ENCODE data around the gene LIME1. TPM values are rescaled to one million over a fixed set of nuclear protein-coding genes. Genes with fewer than 3 reads are reported as not detected.

The LIME1 gene
- total and polyA plus RNA-seq, 4 donors: 21.2 to 69.0 (median 51.6) TPM

DNA sequence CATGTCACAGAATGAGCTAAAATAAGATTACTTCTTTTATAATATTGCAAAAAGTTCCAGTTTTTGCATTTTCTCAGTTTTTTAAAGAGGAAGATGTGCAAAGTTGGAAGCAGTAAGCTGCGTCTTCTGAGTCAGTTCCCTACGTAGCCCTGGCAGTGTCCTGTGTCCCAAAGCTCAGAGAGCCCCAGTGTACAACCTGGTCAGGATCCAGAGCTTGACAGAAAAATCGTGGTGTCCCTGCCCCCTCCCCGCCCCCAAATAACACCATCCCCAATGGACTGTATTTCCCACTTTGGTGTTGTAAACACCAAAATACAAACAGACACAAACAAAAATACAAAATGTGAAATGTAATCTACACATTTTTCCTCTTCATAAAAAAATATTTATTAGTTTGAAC is 7.7 kb downstream of the LIME1 start:
- DNase-seq (ENCODE audit: low spot score): no peak
- Histone ChIP-seq H3K27ac (ENCODE audit: low read depth in 1 of 2, low read length in 2 of 2) (no peak overlapping the region), H3K4me1 (ENCODE audit: control insufficient read depth in 4 of 4, insufficient read depth in 4 of 4, low read length in 3 of 4) (peaks cover 8 to 38% (median 33%) of the 10 kb centered on the region in 4 donors), H3K9ac (ENCODE audit: low read depth in 1 of 2, low read length in 2 of 2) (no peak overlapping the region), H3K4me3 (ENCODE audit: low read depth in 1 of 3, low read length in 3 of 3) (no peak overlapping the region), H3K36me3 (ENCODE audit: control insufficient read depth in 4 of 4, insufficient read depth in 3 of 4, low read depth in 1 of 4, low read length in 3 of 4) (no peaks in the 10 kb centered on the region), H3K9me3 (ENCODE audit: control insufficient read depth in 4 of 4, low read length in 3 of 4) (no peaks in the 10 kb centered on the region), H3K27me3 (ENCODE audit: control insufficient read depth in 4 of 4, insufficient read depth in 4 of 4, low read length in 3 of 4) (no peaks in the 10 kb centered on the region)
- TF ChIP-seq, protein P1, sequence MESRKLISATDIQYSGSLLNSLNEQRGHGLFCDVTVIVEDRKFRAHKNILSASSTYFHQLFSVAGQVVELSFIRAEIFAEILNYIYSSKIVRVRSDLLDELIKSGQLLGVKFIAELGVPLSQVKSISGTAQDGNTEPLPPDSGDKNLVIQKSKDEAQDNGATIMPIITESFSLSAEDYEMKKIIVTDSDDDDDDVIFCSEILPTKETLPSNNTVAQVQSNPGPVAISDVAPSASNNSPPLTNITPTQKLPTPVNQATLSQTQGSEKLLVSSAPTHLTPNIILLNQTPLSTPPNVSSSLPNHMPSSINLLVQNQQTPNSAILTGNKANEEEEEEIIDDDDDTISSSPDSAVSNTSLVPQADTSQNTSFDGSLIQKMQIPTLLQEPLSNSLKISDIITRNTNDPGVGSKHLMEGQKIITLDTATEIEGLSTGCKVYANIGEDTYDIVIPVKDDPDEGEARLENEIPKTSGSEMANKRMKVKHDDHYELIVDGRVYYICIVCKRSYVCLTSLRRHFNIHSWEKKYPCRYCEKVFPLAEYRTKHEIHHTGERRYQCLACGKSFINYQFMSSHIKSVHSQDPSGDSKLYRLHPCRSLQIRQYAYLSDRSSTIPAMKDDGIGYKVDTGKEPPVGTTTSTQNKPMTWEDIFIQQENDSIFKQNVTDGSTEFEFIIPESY (IDR thresholded peaks at IDR 0.05): no peak
- TF ChIP-seq HNF4A (conservative IDR thresholded peaks at IDR 0.05): no peak
- TF ChIP-seq FOXA2 (IDR thresholded peaks at IDR 0.05): no peak
- TF ChIP-seq EGR1 (IDR thresholded peaks at IDR 0.05; ENCODE audit: low read depth in 2 of 2): no peak
- no peak for TF ChIP-seq FOXA1 (IDR thresholded peaks at IDR 0.05)
- 53% methylated on average over 4 of the region's 4 CpGs for WGBS

- TF ChIP-seq FOXA1 (IDR thresholded peaks at IDR 0.05) (no peak), GABPA (IDR thresholded peaks at IDR 0.05 in 1 of 2, conservative IDR thresholded peaks at IDR 0.05 in 1 of 2) (no peak), HNF4A (conservative IDR thresholded peaks at IDR 0.05) (peak in 1 of 2 donors; percentile 6)
- Histone ChIP-seq H3K4me3 (ENCODE audit: low read depth in 1 of 3, low read length in 3 of 3) (no peak overlapping the region), H3K27me3 (ENCODE audit: control insufficient read depth in 4 of 4, insufficient read depth in 4 of 4, low read length in 3 of 4) (no peaks in the 10 kb centered on the region), H3K9ac (ENCODE audit: low read depth in 1 of 2, low read length in 2 of 2) (no peak overlapping the region), H3K9me3 (ENCODE audit: control insufficient read depth in 4 of 4, low read length in 3 of 4) (no peaks in the 10 kb centered on the region), H3K27ac (ENCODE audit: low read depth in 1 of 2, low read length in 2 of 2) (no peak overlapping the region), H3K36me3 (ENCODE audit: control insufficient read depth in 4 of 4, insufficient read depth in 3 of 4, low read depth in 1 of 4, low read length in 3 of 4) (no peaks in the 10 kb centered on the region), H3K4me1 (ENCODE audit: control insufficient read depth in 4 of 4, insufficient read depth in 4 of 4, low read length in 3 of 4) (peaks cover 8 to 38% (median 32%) of the 10 kb centered on the region in 4 donors)
- no peak for DNase-seq (ENCODE audit: low spot score)
- 56% methylated on average over 25 of the region's 25 CpGs for WGBS
Measured at GRCh38 chr20:63744574-63745423, 8.3 kb downstream of the LIME1 start.

DNA sequence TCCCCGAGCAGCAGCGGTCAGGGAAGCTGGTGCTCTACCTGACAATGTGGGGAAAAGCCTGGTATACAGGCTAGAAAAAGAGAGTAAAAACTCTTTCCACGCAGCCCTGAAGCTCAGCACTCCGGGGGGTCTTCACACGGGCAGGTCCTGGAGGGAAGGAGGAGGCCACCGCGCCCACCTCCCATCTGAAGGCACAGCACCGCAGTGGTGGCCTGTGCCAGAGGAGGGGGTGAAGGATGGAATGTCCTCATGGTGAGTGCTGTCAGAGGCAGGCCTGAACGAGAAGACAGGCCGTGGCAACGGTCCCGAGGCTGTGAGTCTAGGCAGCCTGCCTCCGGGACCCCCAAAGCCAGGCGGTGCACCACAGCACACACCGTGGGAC is 9.0 kb downstream of the LIME1 start:
- Histone ChIP-seq H3K27me3 (ENCODE audit: control insufficient read depth in 4 of 4, insufficient read depth in 4 of 4, low read length in 3 of 4) (no peaks in the 10 kb centered on the region), H3K4me3 (ENCODE audit: low read depth in 1 of 3, low read length in 3 of 3) (no peak overlapping the region), H3K4me1 (ENCODE audit: control insufficient read depth in 4 of 4, insufficient read depth in 4 of 4, low read length in 3 of 4) (peaks cover 8 to 37% (median 31%) of the 10 kb centered on the region in 4 donors), H3K36me3 (ENCODE audit: control insufficient read depth in 4 of 4, insufficient read depth in 3 of 4, low read depth in 1 of 4, low read length in 3 of 4) (no peaks in the 10 kb centered on the region), H3K9me3 (ENCODE audit: control insufficient read depth in 4 of 4, low read length in 3 of 4) (no peaks in the 10 kb centered on the region), H3K27ac (ENCODE audit: low read depth in 1 of 2, low read length in 2 of 2) (no peak overlapping the region), H3K9ac (ENCODE audit: low read depth in 1 of 2, low read length in 2 of 2) (no peak overlapping the region)
- 85% methylated on average over 15 of the region's 15 CpGs for WGBS
- no peak for DNase-seq (ENCODE audit: low spot score)
- TF ChIP-seq SP1 (IDR thresholded peaks at IDR 0.05): no peak
- TF ChIP-seq NR2F2 (IDR thresholded peaks at IDR 0.05): no peak
- no peak for TF ChIP-seq CTCF (IDR thresholded peaks at IDR 0.05; ENCODE audit: low read depth, low read length, missing input control)
- no peak for TF ChIP-seq RXRA (IDR thresholded peaks at IDR 0.05)
- no peak for TF ChIP-seq FOXA2 (IDR thresholded peaks at IDR 0.05)
- no peak for TF ChIP-seq EGR1 (IDR thresholded peaks at IDR 0.05; ENCODE audit: low read depth in 2 of 2)
- no peak for TF ChIP-seq TAF1 (conservative IDR thresholded peaks at IDR 0.05)
- no peak for TF ChIP-seq REST (IDR thresholded peaks at IDR 0.05)
- no peak for TF ChIP-seq RAD21 (IDR thresholded peaks at IDR 0.05)
- no peak for TF ChIP-seq FOXA1 (IDR thresholded peaks at IDR 0.05)
- TF ChIP-seq HNF4G (IDR thresholded peaks at IDR 0.05): no peak
- no peak for TF ChIP-seq JUND (IDR thresholded peaks at IDR 0.05)
- TF ChIP-seq HNF4A (conservative IDR thresholded peaks at IDR 0.05): no peak
- TF ChIP-seq, protein P1 (IDR thresholded peaks at IDR 0.05): no peak
- TF ChIP-seq YY1 (IDR thresholded peaks at IDR 0.05): no peak
- TF ChIP-seq, protein P2, sequence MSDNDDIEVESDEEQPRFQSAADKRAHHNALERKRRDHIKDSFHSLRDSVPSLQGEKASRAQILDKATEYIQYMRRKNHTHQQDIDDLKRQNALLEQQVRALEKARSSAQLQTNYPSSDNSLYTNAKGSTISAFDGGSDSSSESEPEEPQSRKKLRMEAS (IDR thresholded peaks at IDR 0.05): no peak

Measured in liver (tissue), 9 donors.